ENCODE results near the gene TLE3. TPM values are rescaled to one million over a fixed set of nuclear protein-coding genes. Genes with fewer than 3 reads are reported as not detected.

TLE3 gene
- total RNA-seq, 2 donors from 2014 or later: 16.6 to 33.9 TPM

GRCh38 chr15:70081612-70082011, 16.1 kb downstream of the TLE3 start:
- peaks cover 0 to 9% of the 10 kb centered on the region in 2 donors for H3K36me3 ChIP-seq (replicated peaks in 1 of 2; ENCODE audit: insufficient read depth in 1 of 2, low read depth in 2 of 2)
- H3K4me1 ChIP-seq: peaks cover 24% of the 10 kb centered on the region
- no peak for DNase-seq
- 82 to 88% methylated on average over 6 of the region's 6 CpGs for WGBS, 2 donors
- TF ChIP-seq CTCF (IDR thresholded peaks at IDR 0.05) (no peak), POLR2A (IDR thresholded peaks at IDR 0.05) (no peak)
- no peak for ATAC-seq
- H3K9me3 ChIP-seq: no peaks in the 10 kb centered on the region
- H3K27ac ChIP-seq: no peak overlapping the region
- intact Hi-C loops (cut with DNase I): no loop called here
- H3K27me3 ChIP-seq: no peaks in the 10 kb centered on the region
- H3K4me3 ChIP-seq: no peak overlapping the region

DNA sequence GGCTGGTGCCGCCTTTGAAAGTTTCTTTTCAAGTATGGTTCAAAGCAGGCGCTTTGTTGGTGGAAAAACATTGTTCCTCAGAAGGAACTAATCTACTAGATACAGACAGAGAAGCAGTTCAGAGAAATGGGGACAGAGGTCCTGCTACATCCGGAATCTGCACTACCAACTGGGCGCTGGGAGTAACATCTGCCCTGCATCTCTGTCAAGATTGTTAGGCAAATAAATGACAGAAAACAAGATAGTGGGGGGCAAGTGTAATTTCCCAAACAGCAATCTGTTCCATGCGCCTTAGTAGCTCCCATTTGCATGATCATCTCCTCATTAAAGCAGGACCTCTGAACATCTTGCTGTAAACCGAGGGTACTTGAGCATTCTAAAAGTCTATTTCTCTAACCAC, 17.4 kb downstream of the TLE3 start:
- WGBS, 2 donors: 59 to 60% methylated on average over 6 of the region's 6 CpGs
- intact Hi-C loops (cut with DNase I): no loop called here
- ATAC-seq (peak; percentile 10), DNase-seq (no peak)
- no peak overlapping the region for H3K27ac ChIP-seq
- H3K4me3 ChIP-seq: no peak overlapping the region
- H3K4me1 ChIP-seq: peaks cover 24% of the 10 kb centered on the region
- H3K27me3 ChIP-seq: no peaks in the 10 kb centered on the region
- no peak for TF ChIP-seq CTCF (IDR thresholded peaks at IDR 0.05)
- no peak for TF ChIP-seq POLR2A (IDR thresholded peaks at IDR 0.05)
- H3K36me3 ChIP-seq (replicated peaks in 1 of 2; ENCODE audit: insufficient read depth in 1 of 2, low read depth in 2 of 2): peaks cover 0 to 11% of the 10 kb centered on the region in 2 donors
- H3K9me3 ChIP-seq: no peaks in the 10 kb centered on the region

DNA sequence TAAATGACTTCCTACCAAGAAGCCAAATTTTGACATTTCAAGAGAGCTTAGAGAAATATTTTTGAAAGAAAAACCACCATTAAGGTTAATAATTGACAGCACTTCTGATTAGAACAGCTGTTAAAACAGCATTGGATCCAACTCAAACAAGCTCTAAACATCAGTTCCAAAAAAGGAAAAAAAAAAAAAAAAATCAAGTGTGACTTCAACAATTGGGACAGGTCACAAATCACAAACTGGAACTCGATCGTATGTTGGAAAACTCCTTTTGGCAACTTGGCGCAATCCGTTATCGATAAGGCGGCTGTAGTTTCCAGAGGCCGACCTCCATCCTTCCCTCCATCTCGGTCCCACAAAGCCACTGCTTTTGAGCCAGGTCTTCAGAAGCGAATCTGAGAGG, 17.8 kb downstream of the TLE3 start:
- H3K4me1 ChIP-seq: peaks cover 24% of the 10 kb centered on the region
- no peaks in the 10 kb centered on the region for H3K27me3 ChIP-seq
- H3K4me3 ChIP-seq: no peak overlapping the region
- intact Hi-C loops (cut with DNase I): no loop called here
- no peak overlapping the region for H3K27ac ChIP-seq
- ATAC-seq (peak; percentile 87), DNase-seq (no peak)
- TF ChIP-seq POLR2A (IDR thresholded peaks at IDR 0.05) (no peak), CTCF (IDR thresholded peaks at IDR 0.05) (no peak)
- H3K36me3 ChIP-seq (replicated peaks in 1 of 2; ENCODE audit: insufficient read depth in 1 of 2, low read depth in 2 of 2): peaks cover 0 to 11% of the 10 kb centered on the region in 2 donors
- H3K9me3 ChIP-seq: no peaks in the 10 kb centered on the region
- WGBS, 2 donors: 11 to 21% methylated on average over 9 of the region's 9 CpGs

DNA sequence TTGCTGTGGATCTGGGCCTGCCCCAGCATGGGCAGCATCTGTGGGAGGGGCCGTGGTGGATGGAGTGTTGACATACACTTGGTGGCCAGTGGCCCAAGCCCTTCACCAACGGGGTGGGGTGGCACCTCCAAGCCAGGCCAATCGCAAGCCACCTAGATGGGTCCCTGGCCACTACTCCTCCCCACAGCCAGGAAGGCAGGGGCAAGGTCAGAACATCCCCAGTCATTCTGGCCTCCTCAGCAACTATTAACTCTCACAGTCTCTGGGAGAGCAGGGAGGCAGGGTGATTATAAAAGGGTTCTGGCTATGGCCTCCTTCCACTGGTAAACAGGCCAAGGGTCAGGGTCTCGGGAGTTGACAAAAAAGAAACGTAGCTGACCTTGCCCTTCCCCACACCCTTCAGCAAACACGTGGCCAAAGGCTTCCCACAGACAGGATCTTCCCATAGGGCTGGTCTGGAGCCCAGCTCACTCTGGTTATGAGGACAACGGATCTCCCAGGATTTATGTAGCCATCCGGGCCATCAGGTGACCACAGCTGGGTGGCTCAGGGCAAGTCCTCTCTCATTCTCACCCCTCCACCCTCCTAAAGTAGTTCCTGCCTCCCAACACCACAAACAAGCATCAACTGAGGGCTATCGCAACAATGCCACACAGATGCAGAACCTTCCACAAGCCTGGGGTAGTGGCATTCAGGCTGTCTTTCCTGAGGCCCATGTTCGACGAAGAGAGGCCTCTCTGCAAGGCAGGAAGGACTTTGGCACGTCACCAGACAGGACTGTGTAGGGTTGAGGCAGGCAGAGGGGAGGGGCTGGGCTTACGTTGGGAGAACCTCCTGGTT, 18.9 kb downstream of the TLE3 start:
- Histone ChIP-seq H3K9me3 (no peaks in the 10 kb centered on the region), H3K27me3 (no peaks in the 10 kb centered on the region), H3K36me3 (replicated peaks in 1 of 2; ENCODE audit: insufficient read depth in 1 of 2, low read depth in 2 of 2) (peaks cover 0 to 15% of the 10 kb centered on the region in 2 donors), H3K4me1 (peaks cover 24% of the 10 kb centered on the region), H3K4me3 (no peak overlapping the region), H3K27ac (no peak overlapping the region)
- TF ChIP-seq CTCF (IDR thresholded peaks at IDR 0.05): no peak
- TF ChIP-seq POLR2A (IDR thresholded peaks at IDR 0.05): no peak
- WGBS, 2 donors: 55 to 59% methylated on average over 8 to 13 of the region's 13 CpGs
- ATAC-seq (peak; percentile 19), DNase-seq (peak in 2 of 4 donors; percentile 43 to 46)
- intact Hi-C loops (cut with DNase I): no loop called here

All from body of pancreas (tissue), 4 donors.